ENCODE data around the gene CDC42BPA.

GRCh38 chr1:227190321-227190720 lies 128.0 kb downstream of the CDC42BPA start:
- TF ChIP-seq EZH2 (IDR thresholded peaks at IDR 0.05) (no peak), POLR2AphosphoS5 (IDR thresholded peaks at IDR 0.05; ENCODE audit: borderline replicate concordance, low read depth, low read length) (no peak), FOXP2 (optimal IDR thresholded peaks at IDR 0.05; ENCODE audit: control extremely low read depth, extremely low read length, insufficient read depth) (no peak)

All from SK-N-MC (cell line).